Hypothalamus (tissue), 51 donors: Measurements from ENCODE around the gene DUSP3.

Experiments
- DNase-seq, 51 donors: peaks; one replicate each; lab custom pipeline; 2025; lab: John Stamatoyannopoulos, UW

DUSP3 gene

GRCh38 chr17:43770957-43771356, 7.8 kb downstream of the DUSP3 start:
- no peak for DNase-seq

DNA sequence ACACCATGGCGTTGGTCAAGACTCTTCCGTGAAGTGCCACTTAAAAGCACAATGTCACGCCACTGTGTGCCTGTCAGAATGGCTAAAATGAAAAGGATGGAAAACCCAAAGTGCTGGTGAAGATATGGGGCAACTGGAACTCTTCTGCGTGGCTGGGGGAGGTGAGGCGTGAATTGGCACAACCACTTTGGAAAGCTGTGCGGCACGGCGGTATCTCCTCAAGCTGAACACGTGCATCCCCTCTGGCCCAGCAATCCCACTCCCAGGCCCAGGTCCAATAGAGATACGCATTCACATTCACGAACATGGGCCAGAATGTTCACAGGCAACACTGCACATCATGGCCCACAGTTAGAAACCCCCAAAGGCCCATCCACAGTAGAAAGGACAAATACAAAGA, 8.9 kb downstream of the DUSP3 start:
- DNase-seq: no peak

DNA sequence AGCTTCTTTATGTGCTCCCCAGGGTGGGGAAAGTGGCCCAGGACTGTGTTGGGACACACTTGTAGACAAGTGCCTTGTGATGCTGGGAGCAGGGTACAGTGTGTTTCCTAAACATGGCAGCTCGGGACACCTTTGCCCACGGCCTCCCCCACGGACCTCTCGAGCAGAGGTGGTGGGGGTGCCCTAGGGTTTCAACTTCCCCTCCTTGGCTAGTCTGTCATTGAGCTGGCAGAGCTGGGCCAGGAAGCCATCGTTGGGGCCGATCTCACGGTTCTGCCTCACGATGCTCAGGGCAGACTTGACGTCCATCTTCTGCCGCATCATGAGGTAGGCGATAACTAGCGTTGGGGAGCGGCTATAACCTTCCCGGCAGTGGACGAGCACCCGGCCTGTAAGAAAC, 9.4 kb downstream of the DUSP3 start:
- no peak for DNase-seq

- DNase-seq: no peak
Observed at GRCh38 chr17:43768943-43769342, 9.8 kb downstream of the DUSP3 start.

GRCh38 chr17:43768382-43768781, 10.4 kb downstream of the DUSP3 start:
- peak in 18 of 51 donors; percentile 12 to 42 (median 22) for DNase-seq

- DNase-seq: no peak
Observed at GRCh38 chr17:43767713-43768059, 11.1 kb downstream of the DUSP3 start.

- DNase-seq: no peak
Observed at GRCh38 chr17:43767053-43767712, 11.6 kb downstream of the DUSP3 start.

DNA sequence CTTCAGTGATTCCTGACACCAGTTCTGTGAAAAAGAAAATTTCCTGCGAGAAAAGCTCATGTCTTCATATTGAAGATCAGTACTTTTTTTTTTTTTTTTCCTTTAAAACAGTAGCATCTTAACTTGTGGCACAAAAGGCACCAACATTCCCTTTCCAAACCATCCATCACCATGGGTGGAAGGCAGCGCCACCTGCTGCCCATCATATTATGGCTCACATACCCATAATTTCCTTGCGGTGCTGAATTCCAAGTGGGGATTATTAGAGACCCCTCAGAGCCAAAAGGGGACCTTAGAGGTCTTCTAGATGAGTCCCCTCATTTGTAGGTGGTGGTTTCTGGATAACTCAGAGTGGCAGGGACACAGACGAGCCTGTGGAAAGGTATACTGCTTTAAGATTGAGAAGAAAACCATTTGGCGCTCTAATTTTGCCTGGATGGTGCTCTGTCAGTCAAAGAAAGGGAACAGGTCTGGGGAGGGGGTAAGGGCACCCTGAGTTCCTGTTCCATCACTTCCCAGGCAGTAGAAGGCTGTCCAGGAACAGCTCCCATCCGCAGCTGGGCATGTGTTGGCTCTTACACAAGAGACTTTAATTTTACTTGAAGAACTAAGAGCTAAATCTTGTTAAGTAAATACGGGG, 12.2 kb downstream of the DUSP3 start:
- peak in 18 of 51 donors; percentile 11 to 67 (median 46) for DNase-seq

DNA sequence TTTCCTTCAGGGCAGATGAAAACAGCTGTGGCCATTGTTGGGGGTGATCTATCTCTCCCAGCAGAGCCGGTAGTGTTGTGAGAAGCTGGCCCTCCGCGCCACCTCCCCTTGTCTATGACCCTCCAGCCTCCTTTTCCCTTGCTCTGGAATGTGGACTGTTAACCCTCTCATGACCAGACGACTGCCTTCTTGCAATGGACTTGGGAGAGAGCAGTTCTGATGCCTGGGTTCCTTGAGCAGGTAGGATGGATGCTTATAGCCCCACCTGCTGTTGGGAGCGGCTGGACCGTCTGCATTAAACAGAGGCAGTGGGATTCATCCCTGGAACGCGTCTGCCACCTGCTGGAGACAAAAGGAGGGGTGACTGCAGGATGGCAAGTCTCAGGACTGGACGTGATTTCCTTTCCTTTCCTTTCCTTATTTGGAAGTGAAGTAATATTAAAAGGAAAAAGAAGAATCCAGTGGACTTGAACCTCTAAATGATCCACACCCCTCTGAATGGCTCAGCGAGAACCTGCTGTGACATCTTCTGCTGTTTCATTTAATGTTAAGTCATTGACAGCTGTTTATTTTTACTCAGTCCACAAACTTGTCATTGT, 18.4 kb downstream of the DUSP3 start:
- DNase-seq: peak in 50 of 51 donors; percentile 23 to 97 (median 78)

DNA sequence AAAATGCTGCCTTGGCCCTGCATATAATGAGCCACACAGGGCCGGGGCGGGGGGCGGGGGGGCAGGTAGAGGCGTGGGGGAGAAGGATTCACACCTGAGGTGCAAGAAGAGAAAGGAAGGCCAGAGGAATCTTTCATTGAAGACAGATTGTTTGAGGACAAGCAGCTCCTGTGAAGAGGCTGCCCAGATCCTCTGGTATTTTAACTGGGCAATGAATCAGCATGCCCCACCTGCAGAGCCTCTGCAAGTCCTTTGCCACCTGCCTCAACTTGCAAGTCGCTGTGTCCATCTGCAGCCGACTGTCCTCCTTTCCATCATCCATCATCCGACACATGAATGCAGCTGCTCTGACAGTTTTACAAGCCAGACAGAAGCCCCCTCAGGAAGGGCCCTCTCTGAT, 18.9 kb downstream of the DUSP3 start:
- no peak for DNase-seq

- DNase-seq: no peak
Observed at GRCh38 chr17:43758497-43759174, 20.1 kb downstream of the DUSP3 start, which contains the start of gene SOST. SOST (minus strand) TSS chr17:43758791; CDS start chr17:43758741, 50 bp downstream.

GRCh38 chr17:43758086-43758485, 20.7 kb downstream of the DUSP3 start:
- no peak for DNase-seq

GRCh38 chr17:43757171-43757660, 21.6 kb downstream of the DUSP3 start:
- no peak for DNase-seq

- no peak for DNase-seq
Observed at GRCh38 chr17:43756201-43756600, 22.6 kb downstream of the DUSP3 start.

- DNase-seq: peak in 3 of 51 donors; percentile 14 to 26 (median 21)
Observed at GRCh38 chr17:43755389-43755875, 23.3 kb downstream of the DUSP3 start.

GRCh38 chr17:43754947-43755346, 23.8 kb downstream of the DUSP3 start:
- DNase-seq: no peak

- DNase-seq: no peak
Observed at GRCh38 chr17:43753493-43754129, 25.2 kb downstream of the DUSP3 start.

GRCh38 chr17:43750153-43750552, 28.6 kb downstream of the DUSP3 start:
- DNase-seq: no peak

GRCh38 chr17:43745541-43745940, 33.2 kb downstream of the DUSP3 start:
- DNase-seq: no peak

DNA sequence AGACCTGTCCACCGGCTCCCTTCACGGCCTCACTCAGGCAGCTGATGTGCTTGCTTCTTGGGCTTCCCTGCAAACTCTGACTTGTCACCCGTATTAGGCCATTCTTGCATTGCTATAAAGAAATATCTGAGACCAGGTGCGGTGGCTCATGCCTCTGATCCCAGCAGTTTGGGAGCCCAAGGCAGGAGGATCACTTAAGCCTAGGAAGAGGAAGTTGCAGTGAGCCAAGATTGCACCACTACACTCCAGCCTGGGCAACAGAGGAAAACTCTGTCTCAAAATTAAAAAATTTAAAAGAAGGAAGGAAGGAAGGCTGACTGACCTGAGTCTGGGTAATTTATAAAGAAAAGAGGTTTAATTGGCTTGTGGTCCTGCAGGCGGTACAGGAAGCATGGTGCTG, 37.1 kb downstream of the DUSP3 start:
- DNase-seq: no peak

DNA sequence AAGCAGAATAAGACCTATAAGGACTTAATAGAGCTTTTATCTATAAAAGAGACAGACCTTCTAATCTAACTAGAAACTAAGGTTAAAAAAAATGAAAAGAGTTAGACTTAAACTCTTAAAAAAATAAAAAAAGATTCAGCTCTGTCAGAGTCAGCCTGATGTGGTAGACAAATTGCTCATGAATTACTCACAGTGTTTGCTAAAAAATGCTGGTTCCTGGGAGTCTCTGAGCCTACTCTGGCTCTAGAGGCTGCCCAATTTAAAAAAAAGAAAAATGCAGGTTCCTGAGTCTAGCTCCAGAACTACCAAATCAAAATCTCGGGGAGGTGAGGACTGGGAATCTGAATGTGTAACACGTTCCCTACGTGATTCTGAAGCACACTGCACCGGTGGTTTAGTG, 38.2 kb downstream of the DUSP3 start:
- DNase-seq: no peak
